Eye (tissue), 1 donor: ENCODE measurements around the gene PLXNA2.

Experiments
- DNase-seq: peaks from one replicate; pipeline ENCODE4 v3.0.0-alpha.2; 2015

PLXNA2 gene

DNA sequence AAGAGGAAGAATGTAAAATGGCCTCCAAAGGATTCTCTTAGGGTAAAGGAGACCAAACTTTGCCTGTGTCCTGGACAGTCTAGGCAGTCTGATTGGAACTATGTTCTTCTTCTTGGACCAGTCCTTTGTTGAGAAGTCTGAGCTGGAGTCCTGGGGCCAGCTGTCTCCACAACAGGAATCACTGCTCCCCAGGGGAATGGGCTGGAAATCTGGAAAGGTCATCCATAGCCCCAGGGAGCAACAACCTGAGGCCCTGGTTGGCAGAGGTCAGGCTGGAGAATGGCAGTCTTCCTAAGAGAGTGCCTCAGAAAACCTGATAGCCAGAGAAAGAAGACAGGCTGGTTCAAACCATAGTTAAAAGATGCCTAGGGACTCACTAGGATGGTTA is 68.7 kb downstream of the PLXNA2 start:
- DNase-seq: no peak

GRCh38 chr1:208174731-208175507 is 69.3 kb downstream of the PLXNA2 start:
- no peak for DNase-seq

DNA sequence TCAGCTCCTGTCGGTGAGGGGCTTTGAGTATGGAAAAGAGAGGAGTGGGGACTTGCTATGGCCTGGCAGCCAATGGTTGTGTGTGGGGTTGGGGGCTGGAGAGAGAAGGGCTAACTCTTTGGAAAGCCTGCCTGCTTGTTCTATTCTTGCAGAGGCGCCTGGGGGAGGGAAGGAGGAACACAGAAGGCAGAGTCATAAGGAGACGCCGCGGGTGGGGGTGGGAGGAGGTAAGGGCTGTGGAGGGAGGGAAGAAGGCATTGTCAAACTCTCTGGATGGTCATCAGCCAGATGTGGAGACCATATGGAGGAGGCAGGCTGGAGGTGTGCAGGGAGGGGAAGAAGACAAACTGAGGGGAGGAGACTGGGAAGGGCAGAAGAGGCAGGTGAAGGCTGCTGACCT is 70.0 kb downstream of the PLXNA2 start:
- no peak for DNase-seq

DNA sequence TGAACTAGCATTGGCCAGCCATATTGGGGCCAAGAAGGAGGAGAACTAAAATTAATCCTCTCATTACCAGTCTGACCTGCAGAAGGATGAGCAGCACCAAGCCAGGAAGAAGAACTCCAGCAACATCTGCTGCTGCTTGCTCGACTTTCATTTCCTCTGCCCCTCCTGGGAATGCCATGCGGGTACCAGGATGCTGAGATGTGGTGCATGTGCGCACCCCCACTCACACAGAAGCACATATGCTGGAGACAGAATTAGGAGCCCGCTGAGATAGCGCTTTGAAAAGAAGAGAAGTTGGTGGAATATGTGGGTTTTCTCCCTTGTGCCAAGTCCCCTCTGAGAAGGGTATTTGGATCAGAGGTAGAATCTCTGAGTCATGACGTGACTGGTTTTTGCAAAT is 70.4 kb downstream of the PLXNA2 start:
- no peak for DNase-seq

DNA sequence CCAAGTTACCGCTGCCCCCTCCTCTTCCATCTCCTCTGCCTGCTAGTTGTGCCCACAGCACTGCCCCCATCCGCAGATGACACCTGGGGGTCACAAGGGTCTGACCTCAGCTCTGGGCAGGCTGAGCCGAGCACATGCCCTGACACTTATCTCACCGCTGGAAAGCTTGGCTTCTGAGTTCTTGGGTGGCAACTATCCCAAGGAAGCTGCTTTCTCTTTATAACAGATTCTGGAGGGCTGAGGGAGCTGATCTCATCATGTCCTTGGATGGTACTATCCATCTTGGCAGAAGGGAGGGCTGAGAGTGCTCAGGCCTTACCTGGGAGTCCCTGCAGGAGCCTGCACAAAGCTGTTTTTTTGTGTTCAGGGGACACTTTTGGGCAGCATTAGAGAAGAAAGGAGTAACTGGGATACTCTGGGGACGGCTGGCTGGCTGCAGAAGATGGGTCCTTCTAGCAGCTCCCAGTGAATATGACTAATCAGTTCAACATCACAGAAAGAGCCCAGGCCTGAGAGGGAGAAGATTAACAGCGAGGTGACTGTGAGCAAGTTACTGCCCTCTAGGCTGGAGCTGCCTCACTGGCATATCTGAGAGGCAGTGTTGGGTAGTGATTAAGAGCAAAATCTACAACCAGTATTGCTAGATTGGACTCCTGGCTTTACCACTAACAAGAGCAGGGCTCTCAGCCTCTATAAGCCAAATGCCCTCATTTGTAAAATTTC is 71.6 kb downstream of the PLXNA2 start:
- no peak for DNase-seq

DNA sequence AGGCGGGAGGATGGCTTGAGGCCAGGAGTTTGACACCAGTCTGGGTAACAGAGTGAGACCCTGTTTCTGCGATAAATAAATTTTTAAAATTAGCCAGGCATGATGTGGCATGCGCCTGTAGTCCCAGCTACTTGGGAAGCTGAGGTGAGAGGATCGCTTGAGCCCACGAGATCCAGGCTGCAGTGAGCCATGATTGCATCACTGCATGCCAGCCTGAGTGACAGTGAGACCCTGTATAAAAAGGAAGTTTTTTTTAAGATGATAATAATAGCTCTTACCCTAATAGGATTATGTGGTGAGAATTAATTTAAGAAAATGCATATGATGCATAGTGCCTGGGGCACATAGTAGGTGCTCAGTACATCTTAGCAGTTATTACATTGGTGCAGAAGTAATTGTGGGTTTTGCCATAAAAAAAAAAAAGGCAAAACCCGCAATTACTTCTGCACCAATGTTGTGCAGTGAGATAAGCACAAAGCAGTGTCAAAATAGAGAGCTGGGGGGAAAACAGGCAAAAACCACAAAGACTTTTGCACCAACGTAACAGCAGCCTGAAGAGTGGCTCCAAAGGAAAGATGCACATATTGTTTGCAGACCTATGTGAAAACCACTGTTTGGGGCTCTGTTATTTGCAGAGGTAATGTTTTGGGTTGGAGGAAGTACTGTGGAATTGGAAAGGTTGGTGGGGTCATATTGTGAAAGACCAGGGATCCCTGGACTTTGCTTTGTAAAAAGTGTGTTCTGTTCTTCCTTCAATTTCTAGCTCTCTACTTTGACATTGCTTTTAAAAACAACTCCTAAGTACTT is 72.4 kb downstream of the PLXNA2 start:
- no peak for DNase-seq

DNA sequence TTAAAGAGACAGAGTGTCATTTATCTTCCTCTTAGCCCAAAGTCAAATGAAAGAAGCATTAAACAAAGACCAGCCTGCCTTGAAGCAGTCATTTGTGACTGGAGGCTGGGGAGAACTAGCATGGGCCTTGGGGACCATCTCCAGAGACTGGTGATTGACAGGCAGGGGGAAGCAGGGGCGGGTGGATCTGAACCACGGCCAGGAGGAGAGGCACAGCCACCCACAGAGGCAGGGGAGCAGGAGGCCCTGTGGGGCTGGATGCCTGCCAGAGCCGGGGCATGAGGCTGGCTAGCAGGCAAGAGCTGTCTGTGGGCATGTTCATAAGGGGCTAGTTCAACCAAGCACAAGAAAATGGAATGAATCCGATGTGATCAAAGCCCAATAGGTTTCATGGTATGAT is 73.9 kb downstream of the PLXNA2 start:
- DNase-seq: peak; percentile 67

GRCh38 chr1:208169081-208169879 is 74.9 kb downstream of the PLXNA2 start:
- no peak for DNase-seq

- peak; percentile 80 for DNase-seq
Measured at GRCh38 chr1:208167261-208167869, 76.8 kb downstream of the PLXNA2 start.

DNA sequence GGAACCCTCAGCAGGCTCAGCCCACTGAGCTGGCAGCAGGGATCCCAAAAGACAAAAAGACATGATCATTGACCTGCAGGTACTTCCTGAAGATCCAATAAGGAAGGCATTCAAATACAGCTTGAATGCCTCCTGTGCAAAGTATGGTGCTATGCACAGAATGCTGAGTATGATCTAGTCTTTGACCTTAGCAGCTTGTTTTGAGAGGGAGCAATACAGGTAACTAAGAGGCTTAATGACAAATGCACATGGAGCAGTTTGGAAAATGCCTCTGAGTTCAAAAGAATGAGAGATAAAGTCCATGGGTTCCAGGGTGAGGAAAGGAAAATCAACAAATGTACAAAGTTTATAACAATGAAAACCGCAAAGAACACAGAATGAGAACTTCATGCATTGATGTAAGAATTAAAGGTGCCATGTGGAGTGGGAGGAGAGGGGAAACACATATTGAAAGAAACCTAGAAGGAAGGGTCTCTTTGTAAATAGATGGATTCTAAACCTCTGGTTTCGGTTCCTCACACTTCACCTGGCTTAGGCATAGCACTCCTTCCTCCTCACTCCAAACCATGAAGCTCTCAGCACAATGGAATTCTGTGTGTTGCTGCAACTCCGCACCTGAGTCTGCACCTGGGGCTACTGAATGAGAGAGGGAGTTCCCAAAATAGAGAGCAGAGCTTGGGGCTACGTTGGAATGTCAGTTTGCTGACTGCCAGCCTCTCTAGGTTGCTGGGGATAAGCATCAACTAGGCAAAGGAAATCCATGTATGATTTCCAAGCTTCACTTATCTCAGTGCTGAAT is 77.6 kb downstream of the PLXNA2 start:
- DNase-seq: no peak

- peak; percentile 69 for DNase-seq
Measured at GRCh38 chr1:208165659-208166058, 78.5 kb downstream of the PLXNA2 start.

DNA sequence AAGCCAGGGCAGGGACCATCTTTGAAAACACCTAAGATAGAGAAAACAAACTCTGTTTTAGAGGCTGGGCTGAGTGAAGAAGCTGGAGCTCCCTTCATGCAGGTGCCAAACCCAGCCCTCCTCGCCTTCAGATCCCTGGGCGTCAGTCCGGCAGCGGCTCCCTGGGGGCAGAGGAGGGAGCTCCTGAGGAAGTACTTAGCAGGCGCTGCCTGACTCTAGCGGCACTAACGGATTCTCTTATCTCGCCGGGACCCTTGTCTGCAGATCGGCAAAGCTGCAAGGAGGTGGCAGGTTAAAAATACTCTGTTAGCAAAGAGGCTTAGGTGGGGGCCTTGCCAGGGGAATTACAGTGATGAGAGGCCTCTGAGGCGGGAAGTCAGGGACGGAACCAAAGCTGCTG is 79.6 kb downstream of the PLXNA2 start:
- DNase-seq: no peak

DNA sequence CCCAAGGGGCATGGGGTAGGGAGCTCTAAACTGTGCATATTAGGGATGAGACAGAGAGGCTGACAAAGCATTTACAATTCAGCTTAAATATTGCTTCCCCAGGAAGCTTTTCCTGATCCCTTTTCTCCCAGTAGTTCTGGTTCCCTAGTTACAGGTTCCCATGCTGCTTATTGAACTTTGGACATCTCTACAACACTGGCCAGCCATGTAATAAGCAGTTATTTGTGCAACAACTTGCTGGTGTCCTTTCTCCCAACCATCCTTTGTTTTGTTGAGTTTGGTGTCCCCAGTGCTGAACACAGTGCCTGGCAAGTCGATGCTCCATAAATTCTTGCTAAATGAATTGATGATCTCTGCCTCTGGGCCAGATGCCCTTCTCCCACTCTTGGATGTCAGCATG is 80.6 kb downstream of the PLXNA2 start:
- no peak for DNase-seq

GRCh38 chr1:208162903-208163302 is 81.3 kb downstream of the PLXNA2 start:
- no peak for DNase-seq

DNA sequence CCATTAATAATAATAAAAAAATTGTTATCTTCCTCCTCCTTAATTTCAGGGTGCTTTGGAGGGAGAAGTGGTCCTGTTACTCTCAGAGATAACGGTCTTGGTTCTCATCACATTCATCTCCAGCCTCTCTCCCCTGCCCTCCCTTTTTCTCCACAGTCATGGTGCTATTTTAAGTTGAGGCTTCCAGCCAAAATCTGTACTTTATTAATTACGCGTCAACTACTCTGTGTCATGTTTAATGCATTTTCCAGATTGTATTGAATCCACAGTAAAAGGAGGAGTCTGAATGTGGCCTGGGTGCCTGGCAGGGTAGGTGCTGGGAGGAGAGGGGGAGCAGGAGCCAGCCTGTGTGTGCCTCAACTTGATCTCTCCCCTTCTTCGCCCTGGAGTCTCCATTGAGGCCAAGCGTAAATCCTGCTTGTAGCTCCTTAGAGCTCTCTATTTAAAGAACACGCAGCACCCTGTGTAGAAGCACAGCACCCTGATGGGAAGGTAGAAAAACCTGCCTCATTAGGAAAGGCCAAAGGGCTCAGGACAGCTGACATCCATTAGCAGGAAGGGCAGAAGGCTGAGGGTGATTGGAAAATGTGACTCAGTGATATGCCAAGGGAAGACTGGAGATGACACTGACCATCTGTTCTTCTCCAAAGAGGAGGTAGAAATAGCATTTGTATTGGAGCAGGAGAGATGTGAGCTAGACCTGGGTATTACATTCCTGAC is 82.4 kb downstream of the PLXNA2 start:
- DNase-seq: no peak

GRCh38 chr1:208161005-208161404 is 83.2 kb downstream of the PLXNA2 start:
- DNase-seq: no peak

- DNase-seq: no peak
Measured at GRCh38 chr1:208160259-208160819, 83.8 kb downstream of the PLXNA2 start.

DNA sequence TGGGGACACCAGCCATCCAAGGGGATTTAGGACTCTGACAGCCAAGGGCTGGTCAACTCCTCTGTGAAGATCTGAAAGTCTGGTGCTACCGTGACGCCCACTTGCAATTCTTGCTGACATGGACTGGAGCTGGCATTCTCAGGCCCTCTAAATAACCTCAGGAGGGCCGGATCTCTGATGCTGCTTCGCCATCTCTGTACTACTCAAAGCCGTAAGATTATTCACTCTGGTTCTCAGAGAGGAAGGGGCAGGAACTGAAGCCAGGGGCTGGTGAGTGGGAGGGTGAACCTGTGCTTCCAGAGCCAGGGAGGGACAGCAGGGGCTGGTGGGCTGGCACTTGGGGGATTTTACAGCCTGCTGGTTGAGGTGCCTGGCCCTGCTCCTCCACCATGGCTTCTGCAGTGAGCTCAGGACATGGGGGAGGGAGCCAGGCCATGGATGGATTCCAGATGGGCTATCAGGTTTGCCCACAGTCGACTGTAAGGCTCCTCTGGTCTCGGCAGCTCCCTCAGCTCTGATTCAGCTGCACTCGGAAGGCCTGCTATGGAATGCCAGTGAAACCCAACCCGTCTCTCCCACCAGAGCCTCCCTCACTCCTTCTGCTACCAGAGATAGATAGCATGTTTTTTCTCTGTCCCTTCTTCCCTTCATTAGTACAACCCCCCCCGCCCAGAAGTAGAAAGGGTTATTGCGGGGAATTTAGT is 84.5 kb downstream of the PLXNA2 start:
- DNase-seq: no peak

GRCh38 chr1:208158640-208159554 is 85.3 kb downstream of the PLXNA2 start:
- no peak for DNase-seq
